ENCODE measurements around the gene EXOG.

DNA sequence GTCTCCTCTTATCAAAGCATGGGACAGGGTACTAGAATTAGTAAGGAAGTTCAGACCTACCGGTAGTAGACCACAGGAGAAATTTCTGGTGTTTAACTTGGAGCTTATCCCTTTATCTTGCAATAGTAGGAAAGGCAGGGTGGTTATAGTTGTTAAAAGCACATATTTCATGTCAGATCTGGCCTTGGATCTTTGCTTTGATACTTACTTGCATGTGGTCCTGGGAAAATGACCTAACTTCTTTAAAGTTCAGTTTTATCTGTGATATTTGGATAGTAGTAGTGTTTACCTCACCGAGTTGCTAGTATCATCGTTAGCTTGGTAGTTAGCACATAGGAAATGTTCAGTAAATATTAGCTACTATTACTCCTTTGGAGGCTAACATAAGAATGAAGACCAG, 15.4 kb downstream of the EXOG start:
- TF ChIP-seq HDAC6 (IDR thresholded peaks at IDR 0.05; ENCODE audit: unreplicated experiment) (no peak), BRCA1 (IDR thresholded peaks at IDR 0.05; ENCODE audit: low read depth, low read length) (no peak), CHD1 (IDR thresholded peaks at IDR 0.05; ENCODE audit: low read depth, low read length) (no peak), ZNF274 (IDR thresholded peaks at IDR 0.05; ENCODE audit: insufficient read depth, insufficient read length) (no peak), EP300 (IDR thresholded peaks at IDR 0.05; ENCODE audit: borderline replicate concordance in 1 of 2, control insufficient read depth in 1 of 2, low read depth in 2 of 2, low read length in 2 of 2) (no peak), POLR2AphosphoS2 (IDR thresholded peaks at IDR 0.05; ENCODE audit: low read depth, low read length) (no peak)
- TF ChIP-seq, protein P1, sequence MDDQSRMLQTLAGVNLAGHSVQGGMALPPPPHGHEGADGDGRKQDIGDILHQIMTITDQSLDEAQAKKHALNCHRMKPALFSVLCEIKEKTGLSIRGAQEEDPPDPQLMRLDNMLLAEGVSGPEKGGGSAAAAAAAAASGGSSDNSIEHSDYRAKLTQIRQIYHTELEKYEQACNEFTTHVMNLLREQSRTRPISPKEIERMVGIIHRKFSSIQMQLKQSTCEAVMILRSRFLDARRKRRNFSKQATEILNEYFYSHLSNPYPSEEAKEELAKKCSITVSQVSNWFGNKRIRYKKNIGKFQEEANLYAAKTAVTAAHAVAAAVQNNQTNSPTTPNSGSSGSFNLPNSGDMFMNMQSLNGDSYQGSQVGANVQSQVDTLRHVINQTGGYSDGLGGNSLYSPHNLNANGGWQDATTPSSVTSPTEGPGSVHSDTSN (IDR thresholded peaks at IDR 0.05; ENCODE audit: insufficient replicate concordance, low read depth, low read length): no peak
- TF ChIP-seq, protein P2, sequence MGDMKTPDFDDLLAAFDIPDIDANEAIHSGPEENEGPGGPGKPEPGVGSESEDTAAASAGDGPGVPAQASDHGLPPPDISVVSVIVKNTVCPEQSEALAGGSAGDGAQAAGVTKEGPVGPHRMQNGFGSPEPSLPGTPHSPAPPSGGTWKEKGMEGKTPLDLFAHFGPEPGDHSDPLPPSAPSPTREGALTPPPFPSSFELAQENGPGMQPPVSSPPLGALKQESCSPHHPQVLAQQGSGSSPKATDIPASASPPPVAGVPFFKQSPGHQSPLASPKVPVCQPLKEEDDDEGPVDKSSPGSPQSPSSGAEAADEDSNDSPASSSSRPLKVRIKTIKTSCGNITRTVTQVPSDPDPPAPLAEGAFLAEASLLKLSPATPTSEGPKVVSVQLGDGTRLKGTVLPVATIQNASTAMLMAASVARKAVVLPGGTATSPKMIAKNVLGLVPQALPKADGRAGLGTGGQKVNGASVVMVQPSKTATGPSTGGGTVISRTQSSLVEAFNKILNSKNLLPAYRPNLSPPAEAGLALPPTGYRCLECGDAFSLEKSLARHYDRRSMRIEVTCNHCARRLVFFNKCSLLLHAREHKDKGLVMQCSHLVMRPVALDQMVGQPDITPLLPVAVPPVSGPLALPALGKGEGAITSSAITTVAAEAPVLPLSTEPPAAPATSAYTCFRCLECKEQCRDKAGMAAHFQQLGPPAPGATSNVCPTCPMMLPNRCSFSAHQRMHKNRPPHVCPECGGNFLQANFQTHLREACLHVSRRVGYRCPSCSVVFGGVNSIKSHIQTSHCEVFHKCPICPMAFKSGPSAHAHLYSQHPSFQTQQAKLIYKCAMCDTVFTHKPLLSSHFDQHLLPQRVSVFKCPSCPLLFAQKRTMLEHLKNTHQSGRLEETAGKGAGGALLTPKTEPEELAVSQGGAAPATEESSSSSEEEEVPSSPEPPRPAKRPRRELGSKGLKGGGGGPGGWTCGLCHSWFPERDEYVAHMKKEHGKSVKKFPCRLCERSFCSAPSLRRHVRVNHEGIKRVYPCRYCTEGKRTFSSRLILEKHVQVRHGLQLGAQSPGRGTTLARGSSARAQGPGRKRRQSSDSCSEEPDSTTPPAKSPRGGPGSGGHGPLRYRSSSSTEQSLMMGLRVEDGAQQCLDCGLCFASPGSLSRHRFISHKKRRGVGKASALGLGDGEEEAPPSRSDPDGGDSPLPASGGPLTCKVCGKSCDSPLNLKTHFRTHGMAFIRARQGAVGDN (IDR thresholded peaks at IDR 0.05): no peak
- TF ChIP-seq, protein P3, sequence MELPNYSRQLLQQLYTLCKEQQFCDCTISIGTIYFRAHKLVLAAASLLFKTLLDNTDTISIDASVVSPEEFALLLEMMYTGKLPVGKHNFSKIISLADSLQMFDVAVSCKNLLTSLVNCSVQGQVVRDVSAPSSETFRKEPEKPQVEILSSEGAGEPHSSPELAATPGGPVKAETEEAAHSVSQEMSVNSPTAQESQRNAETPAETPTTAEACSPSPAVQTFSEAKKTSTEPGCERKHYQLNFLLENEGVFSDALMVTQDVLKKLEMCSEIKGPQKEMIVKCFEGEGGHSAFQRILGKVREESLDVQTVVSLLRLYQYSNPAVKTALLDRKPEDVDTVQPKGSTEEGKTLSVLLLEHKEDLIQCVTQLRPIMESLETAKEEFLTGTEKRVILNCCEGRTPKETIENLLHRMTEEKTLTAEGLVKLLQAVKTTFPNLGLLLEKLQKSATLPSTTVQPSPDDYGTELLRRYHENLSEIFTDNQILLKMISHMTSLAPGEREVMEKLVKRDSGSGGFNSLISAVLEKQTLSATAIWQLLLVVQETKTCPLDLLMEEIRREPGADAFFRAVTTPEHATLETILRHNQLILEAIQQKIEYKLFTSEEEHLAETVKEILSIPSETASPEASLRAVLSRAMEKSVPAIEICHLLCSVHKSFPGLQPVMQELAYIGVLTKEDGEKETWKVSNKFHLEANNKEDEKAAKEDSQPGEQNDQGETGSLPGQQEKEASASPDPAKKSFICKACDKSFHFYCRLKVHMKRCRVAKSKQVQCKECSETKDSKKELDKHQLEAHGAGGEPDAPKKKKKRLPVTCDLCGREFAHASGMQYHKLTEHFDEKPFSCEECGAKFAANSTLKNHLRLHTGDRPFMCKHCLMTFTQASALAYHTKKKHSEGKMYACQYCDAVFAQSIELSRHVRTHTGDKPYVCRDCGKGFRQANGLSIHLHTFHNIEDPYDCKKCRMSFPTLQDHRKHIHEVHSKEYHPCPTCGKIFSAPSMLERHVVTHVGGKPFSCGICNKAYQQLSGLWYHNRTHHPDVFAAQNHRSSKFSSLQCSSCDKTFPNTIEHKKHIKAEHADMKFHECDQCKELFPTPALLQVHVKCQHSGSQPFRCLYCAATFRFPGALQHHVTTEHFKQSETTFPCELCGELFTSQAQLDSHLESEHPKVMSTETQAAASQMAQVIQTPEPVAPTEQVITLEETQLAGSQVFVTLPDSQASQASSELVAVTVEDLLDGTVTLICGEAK (IDR thresholded peaks at IDR 0.05; ENCODE audit: borderline replicate concordance): no peak
- TF ChIP-seq, protein P4, sequence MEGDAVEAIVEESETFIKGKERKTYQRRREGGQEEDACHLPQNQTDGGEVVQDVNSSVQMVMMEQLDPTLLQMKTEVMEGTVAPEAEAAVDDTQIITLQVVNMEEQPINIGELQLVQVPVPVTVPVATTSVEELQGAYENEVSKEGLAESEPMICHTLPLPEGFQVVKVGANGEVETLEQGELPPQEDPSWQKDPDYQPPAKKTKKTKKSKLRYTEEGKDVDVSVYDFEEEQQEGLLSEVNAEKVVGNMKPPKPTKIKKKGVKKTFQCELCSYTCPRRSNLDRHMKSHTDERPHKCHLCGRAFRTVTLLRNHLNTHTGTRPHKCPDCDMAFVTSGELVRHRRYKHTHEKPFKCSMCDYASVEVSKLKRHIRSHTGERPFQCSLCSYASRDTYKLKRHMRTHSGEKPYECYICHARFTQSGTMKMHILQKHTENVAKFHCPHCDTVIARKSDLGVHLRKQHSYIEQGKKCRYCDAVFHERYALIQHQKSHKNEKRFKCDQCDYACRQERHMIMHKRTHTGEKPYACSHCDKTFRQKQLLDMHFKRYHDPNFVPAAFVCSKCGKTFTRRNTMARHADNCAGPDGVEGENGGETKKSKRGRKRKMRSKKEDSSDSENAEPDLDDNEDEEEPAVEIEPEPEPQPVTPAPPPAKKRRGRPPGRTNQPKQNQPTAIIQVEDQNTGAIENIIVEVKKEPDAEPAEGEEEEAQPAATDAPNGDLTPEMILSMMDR (IDR thresholded peaks at IDR 0.05 in 2 of 3, conservative IDR thresholded peaks at IDR 0.05 in 1 of 3; ENCODE audit: control insufficient read depth in 2 of 3, extremely low read depth in 1 of 3, insufficient read depth in 1 of 3, low read depth in 3 of 3, low read length in 3 of 3): no peak
- TF ChIP-seq, protein P5, sequence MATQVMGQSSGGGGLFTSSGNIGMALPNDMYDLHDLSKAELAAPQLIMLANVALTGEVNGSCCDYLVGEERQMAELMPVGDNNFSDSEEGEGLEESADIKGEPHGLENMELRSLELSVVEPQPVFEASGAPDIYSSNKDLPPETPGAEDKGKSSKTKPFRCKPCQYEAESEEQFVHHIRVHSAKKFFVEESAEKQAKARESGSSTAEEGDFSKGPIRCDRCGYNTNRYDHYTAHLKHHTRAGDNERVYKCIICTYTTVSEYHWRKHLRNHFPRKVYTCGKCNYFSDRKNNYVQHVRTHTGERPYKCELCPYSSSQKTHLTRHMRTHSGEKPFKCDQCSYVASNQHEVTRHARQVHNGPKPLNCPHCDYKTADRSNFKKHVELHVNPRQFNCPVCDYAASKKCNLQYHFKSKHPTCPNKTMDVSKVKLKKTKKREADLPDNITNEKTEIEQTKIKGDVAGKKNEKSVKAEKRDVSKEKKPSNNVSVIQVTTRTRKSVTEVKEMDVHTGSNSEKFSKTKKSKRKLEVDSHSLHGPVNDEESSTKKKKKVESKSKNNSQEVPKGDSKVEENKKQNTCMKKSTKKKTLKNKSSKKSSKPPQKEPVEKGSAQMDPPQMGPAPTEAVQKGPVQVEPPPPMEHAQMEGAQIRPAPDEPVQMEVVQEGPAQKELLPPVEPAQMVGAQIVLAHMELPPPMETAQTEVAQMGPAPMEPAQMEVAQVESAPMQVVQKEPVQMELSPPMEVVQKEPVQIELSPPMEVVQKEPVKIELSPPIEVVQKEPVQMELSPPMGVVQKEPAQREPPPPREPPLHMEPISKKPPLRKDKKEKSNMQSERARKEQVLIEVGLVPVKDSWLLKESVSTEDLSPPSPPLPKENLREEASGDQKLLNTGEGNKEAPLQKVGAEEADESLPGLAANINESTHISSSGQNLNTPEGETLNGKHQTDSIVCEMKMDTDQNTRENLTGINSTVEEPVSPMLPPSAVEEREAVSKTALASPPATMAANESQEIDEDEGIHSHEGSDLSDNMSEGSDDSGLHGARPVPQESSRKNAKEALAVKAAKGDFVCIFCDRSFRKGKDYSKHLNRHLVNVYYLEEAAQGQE (IDR thresholded peaks at IDR 0.05; ENCODE audit: low read depth, low read length): no peak
- TF ChIP-seq, protein P6, sequence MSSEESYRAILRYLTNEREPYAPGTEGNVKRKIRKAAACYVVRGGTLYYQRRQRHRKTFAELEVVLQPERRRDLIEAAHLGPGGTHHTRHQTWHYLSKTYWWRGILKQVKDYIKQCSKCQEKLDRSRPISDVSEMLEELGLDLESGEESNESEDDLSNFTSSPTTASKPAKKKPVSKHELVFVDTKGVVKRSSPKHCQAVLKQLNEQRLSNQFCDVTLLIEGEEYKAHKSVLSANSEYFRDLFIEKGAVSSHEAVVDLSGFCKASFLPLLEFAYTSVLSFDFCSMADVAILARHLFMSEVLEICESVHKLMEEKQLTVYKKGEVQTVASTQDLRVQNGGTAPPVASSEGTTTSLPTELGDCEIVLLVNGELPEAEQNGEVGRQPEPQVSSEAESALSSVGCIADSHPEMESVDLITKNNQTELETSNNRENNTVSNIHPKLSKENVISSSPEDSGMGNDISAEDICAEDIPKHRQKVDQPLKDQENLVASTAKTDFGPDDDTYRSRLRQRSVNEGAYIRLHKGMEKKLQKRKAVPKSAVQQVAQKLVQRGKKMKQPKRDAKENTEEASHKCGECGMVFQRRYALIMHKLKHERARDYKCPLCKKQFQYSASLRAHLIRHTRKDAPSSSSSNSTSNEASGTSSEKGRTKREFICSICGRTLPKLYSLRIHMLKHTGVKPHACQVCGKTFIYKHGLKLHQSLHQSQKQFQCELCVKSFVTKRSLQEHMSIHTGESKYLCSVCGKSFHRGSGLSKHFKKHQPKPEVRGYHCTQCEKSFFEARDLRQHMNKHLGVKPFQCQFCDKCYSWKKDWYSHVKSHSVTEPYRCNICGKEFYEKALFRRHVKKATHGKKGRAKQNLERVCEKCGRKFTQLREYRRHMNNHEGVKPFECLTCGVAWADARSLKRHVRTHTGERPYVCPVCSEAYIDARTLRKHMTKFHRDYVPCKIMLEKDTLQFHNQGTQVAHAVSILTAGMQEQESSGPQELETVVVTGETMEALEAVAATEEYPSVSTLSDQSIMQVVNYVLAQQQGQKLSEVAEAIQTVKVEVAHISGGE (CRISPR knock-in tag; IDR thresholded peaks at IDR 0.05): no peak
